ENCODE data around the gene FOXJ3. TPM values are rescaled to one million over a fixed set of nuclear protein-coding genes. Genes with fewer than 3 reads are reported as not detected.

The FOXJ3 gene
- total RNA-seq, 3 donors from 2014 or later, result 52.6 to 82.7 (median 57.7) TPM

GRCh38 chr1:42319128-42319851 is 15.7 kb downstream of the FOXJ3 start:
- Histone ChIP-seq H3K27ac (peak overlapping the region; percentile 10 to 63), H3K36me3 (no peaks in the 10 kb centered on the region), H3K27me3 (no peaks in the 10 kb centered on the region), H3K4me1 (peaks cover 0 to 8% of the 10 kb centered on the region in 2 donors), H3K9me3 (no peaks in the 10 kb centered on the region), H3K4me3 (no peak overlapping the region)
- no peak for DNase-seq (ENCODE audit: low spot score in 2 of 2)
- TF ChIP-seq POLR2A (IDR thresholded peaks at IDR 0.05) (no peak), CTCF (IDR thresholded peaks at IDR 0.05) (no peak), POLR2AphosphoS5 (IDR thresholded peaks at IDR 0.05) (no peak)
- intact Hi-C loops (cut with DNase I; ENCODE audit: low total_unique reads), result loop anchor here (2.0 kb wide), 1 partner anchor 20 kb away; no protein-coding TSS in a partner anchor

DNA sequence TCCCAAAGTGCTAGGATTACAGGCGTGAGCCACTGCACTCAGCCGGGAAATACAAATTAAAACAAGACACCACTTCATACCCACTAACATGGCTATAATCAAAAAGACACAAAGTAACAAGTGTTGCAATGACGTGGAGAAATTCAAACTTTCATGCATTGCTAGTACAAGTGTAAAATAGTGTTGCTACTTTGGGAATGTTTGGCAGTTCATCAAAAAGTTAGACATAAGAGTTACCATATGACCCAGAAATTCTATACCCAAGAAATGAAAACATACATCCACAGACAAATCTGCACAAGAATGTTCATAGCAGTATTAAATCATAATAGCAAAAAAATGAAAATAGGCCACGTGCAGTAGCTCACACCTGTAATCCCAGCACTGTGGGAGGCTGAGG is 16.4 kb downstream of the FOXJ3 start:
- DNase-seq (ENCODE audit: low spot score in 2 of 2), result no peak
- intact Hi-C loops (cut with DNase I; ENCODE audit: low total_unique reads), result loop anchor here (2.0 kb wide), 1 partner anchor 20 kb away; no protein-coding TSS in a partner anchor
- Histone ChIP-seq H3K27ac (peak overlapping the region in 1 of 2 donors; percentile 63), H3K36me3 (no peaks in the 10 kb centered on the region), H3K4me1 (peaks cover 0 to 11% of the 10 kb centered on the region in 2 donors), H3K9me3 (no peaks in the 10 kb centered on the region), H3K4me3 (no peak overlapping the region), H3K27me3 (no peaks in the 10 kb centered on the region)
- TF ChIP-seq POLR2AphosphoS5 (IDR thresholded peaks at IDR 0.05) (no peak), CTCF (IDR thresholded peaks at IDR 0.05) (no peak), POLR2A (IDR thresholded peaks at IDR 0.05) (no peak)

DNA sequence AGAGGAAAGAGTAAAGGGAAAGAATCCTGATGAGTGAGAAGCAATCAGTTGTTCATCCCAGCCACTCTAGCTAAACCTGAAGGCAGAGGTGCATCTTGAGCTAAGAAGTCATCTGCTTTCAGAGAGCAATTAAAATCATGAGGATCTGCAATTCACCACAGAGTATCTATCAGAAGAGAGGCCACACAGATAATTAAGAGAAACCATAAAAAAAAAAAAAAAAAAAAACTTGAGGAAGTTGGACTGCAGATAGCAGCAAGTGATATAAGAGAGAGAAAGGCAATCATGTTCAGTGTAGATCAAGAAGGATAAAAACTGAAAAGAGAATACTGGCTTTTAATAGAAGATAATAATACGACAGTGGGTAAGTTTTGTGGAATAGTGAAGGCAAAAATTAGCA is 17.7 kb downstream of the FOXJ3 start:
- Histone ChIP-seq H3K27ac (no peak overlapping the region), H3K4me1 (peaks cover 0 to 17% of the 10 kb centered on the region in 2 donors), H3K36me3 (no peaks in the 10 kb centered on the region), H3K9me3 (no peaks in the 10 kb centered on the region), H3K27me3 (no peaks in the 10 kb centered on the region), H3K4me3 (no peak overlapping the region)
- no peak for DNase-seq (ENCODE audit: low spot score in 2 of 2)
- intact Hi-C loops (cut with DNase I; ENCODE audit: low total_unique reads), result no loop called here
- TF ChIP-seq CTCF (IDR thresholded peaks at IDR 0.05), result no peak
- no peak for TF ChIP-seq POLR2AphosphoS5 (IDR thresholded peaks at IDR 0.05)
- no peak for TF ChIP-seq POLR2A (IDR thresholded peaks at IDR 0.05)

DNA sequence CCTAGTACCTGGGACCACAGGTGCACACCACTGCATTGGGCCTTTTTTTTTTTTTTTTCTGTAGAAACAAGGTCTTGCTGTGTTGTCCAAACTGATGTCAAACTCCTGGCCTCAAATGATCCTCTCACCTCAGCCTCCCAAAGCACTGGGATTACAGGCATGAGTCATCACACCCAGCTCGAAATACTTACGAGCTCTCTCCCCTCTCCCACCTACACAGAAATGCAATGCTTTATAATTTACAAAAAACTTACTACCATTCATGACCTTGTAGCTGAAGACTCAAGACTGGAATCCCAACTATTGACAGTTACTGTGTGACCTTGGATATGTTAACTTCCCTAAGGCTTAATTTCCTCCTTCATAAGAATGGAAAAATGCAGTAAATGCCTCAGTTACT is 18.7 kb downstream of the FOXJ3 start:
- intact Hi-C loops (cut with DNase I; ENCODE audit: low total_unique reads), result no loop called here
- Histone ChIP-seq H3K9me3 (no peaks in the 10 kb centered on the region), H3K27ac (no peak overlapping the region), H3K36me3 (no peaks in the 10 kb centered on the region), H3K4me1 (peaks cover 0 to 17% of the 10 kb centered on the region in 2 donors), H3K27me3 (no peaks in the 10 kb centered on the region), H3K4me3 (no peak overlapping the region)
- DNase-seq (ENCODE audit: low spot score in 2 of 2), result no peak
- TF ChIP-seq CTCF (IDR thresholded peaks at IDR 0.05), result no peak
- TF ChIP-seq POLR2A (IDR thresholded peaks at IDR 0.05), result no peak
- no peak for TF ChIP-seq POLR2AphosphoS5 (IDR thresholded peaks at IDR 0.05)

DNA sequence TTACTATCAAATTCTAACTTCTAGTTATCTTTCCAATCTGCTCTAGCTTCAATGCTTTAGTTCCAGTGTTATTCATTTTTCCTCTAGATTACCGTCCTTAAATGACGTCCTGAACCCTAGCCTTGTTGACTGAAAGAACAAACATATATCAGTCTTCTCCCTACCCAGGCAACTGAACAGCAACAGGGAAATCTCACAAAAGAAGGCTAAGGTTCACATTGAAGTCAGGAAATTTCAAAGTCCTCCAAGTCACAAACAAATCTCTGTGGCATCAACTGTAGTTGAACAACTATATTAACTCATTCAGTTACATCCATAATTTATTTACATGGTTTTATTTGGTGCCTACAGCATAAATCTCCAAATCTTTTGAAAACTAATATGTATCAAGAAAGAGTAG is 19.5 kb downstream of the FOXJ3 start:
- Histone ChIP-seq H3K27ac (no peak overlapping the region), H3K27me3 (no peaks in the 10 kb centered on the region), H3K4me1 (peaks cover 0 to 17% of the 10 kb centered on the region in 2 donors), H3K36me3 (no peaks in the 10 kb centered on the region), H3K4me3 (no peak overlapping the region), H3K9me3 (no peaks in the 10 kb centered on the region)
- intact Hi-C loops (cut with DNase I; ENCODE audit: low total_unique reads), result no loop called here
- TF ChIP-seq POLR2A (IDR thresholded peaks at IDR 0.05), result no peak
- TF ChIP-seq CTCF (IDR thresholded peaks at IDR 0.05), result no peak
- no peak for TF ChIP-seq POLR2AphosphoS5 (IDR thresholded peaks at IDR 0.05)
- no peak for DNase-seq (ENCODE audit: low spot score in 2 of 2)

All from breast epithelium (tissue), 4 donors.